HUES6 (cell line): ENCODE measurements around the gene TEX19.
"Not testable (repeated sequence)": the region's sequence is repeated elsewhere in the genome, so short reads cannot be mapped to it uniquely, and the experiment has no call there.

Experiments used
- H3K27ac ChIP-seq: 2 replicates; pipeline ENCODE4 v1.7.0; 2013; ENCODE audit warnings: low read depth, mild to moderate bottlenecking, low read length, inconsistent platforms
- H3K27me3 ChIP-seq: 2 replicates; pipeline ENCODE4 v1.6.1; 2013; ENCODE audit warnings: low read length; ENCODE audit not compliant: control insufficient read depth, insufficient read depth
- H3K36me3 ChIP-seq: 2 replicates; pipeline ENCODE4 v1.6.1; 2013; ENCODE audit warnings: low read length; ENCODE audit not compliant: control insufficient read depth, insufficient read depth
- H3K4me1 ChIP-seq: 2 replicates; pipeline ENCODE4 v1.6.1; 2013; ENCODE audit warnings: low read length; ENCODE audit not compliant: control insufficient read depth, insufficient read depth
- H3K4me3 ChIP-seq: 2 replicates; pipeline ENCODE4 v1.5.1; 2013; ENCODE audit warnings: low read depth, low read length
- H3K9ac ChIP-seq: one replicate; pipeline ENCODE4 v1.6.1; 2013; ENCODE audit warnings: mild to moderate bottlenecking, low read length
- H3K9me3 ChIP-seq: 2 replicates; pipeline ENCODE4 v1.6.1; 2013; ENCODE audit warnings: low read depth, low read length; ENCODE audit not compliant: control insufficient read depth, insufficient read depth

Gene TEX19

DNA sequence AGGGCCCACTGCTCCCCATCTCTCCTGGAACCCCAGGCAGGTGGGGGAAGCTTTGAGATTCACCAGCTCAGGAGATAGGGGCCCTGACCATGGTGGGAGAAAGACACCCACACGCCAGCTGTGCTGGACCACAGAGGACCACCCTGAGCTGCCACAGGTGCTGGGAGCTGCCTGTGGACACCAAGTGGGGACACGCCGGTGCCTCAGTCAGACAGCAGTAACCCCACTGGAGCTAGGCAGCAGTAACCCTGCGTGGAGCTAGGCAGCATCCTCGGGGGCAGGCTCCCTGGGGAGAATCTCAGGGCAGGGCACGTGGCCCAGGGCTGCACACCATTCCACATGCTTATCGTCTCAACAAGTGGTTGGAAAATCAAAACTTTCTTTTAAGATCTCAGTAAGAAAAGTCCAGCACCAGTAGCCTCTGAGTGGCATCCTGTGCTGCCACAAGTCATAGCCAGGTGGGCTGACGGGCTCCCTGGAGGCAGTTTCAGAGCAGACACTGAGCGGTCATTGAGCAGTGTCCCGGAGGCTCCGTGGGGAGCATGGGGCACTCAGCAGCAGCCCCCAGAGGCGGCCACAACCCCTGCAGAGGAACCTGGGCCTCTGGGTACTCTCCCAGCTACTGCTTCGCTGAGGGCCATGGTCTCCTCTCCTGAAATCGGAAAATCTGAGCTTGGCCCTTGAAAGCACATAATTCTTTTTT, 51.1 kb downstream of the TEX19 start:
- no peaks in the 10 kb centered on the region for H3K27me3 ChIP-seq
- H3K27ac ChIP-seq: no peak overlapping the region
- H3K36me3 ChIP-seq: no peaks in the 10 kb centered on the region
- H3K4me1 ChIP-seq: peaks cover 2% of the 10 kb centered on the region; the same call in 1 of the 2 replicates
- no peak overlapping the region for H3K9ac ChIP-seq
- H3K9me3 ChIP-seq: no peaks in the 10 kb centered on the region
- no peak overlapping the region for H3K4me3 ChIP-seq

DNA sequence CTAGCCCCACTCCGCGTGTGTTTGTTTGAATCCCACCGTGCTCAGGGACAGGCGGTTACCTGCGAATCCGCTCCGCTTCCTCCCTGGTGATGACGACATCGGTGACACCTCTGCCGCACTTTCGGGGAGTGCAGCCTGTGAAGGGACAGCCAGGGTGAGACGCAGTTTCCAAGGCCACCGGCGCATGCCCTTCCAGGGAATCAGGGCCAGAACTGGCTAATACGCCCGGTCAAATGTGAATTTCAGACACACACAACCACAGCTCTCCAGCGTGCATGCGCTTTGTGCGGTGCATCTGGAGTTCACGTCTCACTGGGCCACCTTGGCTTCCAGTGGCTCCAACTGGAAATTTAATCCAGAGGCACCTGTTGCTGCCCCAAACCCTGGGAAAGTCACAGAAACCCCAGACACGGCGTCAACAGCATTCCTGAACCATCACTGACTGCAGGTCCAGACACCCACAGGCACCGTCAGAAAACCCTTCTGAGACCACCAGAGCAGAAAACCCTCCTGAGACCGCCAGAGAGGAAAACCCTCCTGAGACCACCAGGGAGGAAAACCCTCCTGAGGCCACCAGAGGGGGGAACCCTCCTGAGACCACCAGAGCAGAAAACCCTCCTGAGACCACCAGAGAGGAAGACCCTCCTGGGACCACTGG, 52.5 kb downstream of the TEX19 start:
- peak overlapping the region; percentile 3 for H3K9ac ChIP-seq
- H3K36me3 ChIP-seq: no peaks in the 10 kb centered on the region
- H3K27ac ChIP-seq: no peak overlapping the region
- no peaks in the 10 kb centered on the region for H3K9me3 ChIP-seq
- no peak overlapping the region for H3K4me3 ChIP-seq
- H3K27me3 ChIP-seq: no peaks in the 10 kb centered on the region
- H3K4me1 ChIP-seq: peaks cover 3% of the 10 kb centered on the region; the same call in 1 of the 2 replicates

DNA sequence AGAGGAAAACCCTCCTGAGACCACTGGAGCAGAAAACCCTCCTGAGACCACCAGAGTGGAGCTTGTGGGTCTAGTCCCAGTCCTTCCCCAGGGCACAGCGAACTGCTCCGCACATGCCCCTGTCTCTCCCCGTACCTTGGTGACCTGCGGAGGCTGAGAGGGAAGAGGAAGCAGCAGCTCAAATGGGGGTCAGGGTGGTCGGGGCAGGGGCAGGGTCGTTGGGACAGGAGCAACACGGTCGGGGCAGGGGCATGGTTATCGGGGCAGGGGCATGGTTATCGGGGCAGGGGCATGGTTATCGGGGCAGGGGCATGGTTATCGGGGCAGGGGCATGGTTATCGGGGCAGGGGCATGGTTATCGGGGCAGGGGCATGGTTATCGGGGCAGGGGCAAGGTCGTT, 53.0 kb downstream of the TEX19 start:
- H3K27me3 ChIP-seq, H3K4me1 ChIP-seq, H3K9ac ChIP-seq, H3K4me3 ChIP-seq, H3K36me3 ChIP-seq, H3K27ac ChIP-seq, H3K9me3 ChIP-seq: not testable (repeated sequence)

DNA sequence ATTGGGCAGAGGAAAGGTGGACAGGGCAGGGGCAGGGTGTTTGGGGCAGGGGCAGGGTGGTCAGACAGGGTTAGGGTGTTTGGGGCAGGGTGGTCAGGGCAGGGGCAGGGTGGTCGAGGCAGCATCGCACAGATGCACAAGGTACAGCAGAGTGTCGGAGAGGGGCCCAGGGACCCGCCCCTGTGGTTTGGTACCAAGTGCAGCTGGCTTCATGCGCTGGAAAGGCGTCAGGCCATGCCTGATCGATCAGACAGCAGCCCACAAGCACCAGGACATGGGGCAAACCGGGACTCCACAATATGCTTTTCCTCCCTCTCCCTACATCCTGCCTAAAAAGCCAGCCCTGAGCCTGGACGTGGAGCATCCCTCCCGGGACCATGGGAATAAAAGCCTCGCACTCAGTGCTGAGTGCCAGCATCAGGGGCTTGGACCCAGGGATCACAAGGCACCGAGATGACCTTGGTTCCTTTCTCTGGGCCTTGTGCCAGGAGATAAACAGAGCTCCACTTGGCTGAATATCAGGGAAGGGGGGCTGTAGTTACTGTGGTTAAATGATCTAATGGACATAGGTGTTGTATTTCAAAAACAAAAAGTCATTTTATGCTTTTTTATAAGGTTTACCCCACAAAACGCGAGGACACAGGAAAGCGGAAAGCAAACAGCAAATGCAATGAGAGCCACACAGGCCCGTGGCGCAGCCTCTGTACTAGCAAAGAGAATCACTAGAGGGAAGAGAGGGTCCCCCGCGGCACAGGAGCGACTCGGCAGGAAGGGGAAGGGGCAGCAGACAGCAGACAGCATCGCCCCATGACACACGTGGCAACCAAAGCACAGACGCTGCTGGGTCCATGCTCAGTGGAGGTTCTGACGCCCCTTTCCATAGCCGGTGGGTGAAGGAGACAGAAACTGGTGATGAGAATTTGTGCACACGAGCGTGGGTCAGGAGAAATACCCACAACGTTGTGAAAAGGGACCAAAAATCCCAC, 53.8 kb downstream of the TEX19 start:
- no peak overlapping the region for H3K4me3 ChIP-seq
- no peaks in the 10 kb centered on the region for H3K36me3 ChIP-seq
- H3K9me3 ChIP-seq: no peaks in the 10 kb centered on the region
- peaks cover 6% of the 10 kb centered on the region for H3K4me1 ChIP-seq
- no peak overlapping the region for H3K9ac ChIP-seq
- no peaks in the 10 kb centered on the region for H3K27me3 ChIP-seq
- H3K27ac ChIP-seq: no peak overlapping the region
